Fibroblast of skin of back (primary cell): ENCODE results near the gene ZSCAN30.
A peak's percentile ranks its signal among the peaks of the same experiment; 100 is the strongest.
"Not testable (repeated sequence)": the region's sequence is repeated elsewhere in the genome, so short reads cannot be mapped to it uniquely, and the experiment has no call there.

Experiments used
- DNase-seq: peaks from one replicate; pipeline ENCODE4 v3.0.0-alpha.2; 2013

ZSCAN30 gene

DNA sequence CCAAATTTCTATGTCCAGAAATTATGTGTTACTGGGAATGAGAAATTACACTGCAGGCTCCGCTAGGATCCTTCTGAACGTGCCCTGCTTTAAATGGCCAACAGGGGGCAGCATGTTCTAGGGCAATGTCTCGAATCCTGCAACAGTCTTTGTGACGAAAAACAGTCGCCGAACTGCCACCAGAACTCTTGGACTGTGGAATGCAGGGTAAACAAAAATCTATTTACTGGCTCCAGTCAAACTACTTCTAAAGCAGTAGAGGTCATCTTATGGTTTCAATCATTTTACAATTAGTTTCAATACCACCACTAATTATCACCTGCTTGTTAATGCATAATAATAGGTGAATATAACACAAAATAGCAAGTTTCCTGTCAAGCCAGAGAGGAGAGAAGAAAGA is 59.0 kb downstream of the ZSCAN30 start:
- peak; percentile 72 for DNase-seq

DNA sequence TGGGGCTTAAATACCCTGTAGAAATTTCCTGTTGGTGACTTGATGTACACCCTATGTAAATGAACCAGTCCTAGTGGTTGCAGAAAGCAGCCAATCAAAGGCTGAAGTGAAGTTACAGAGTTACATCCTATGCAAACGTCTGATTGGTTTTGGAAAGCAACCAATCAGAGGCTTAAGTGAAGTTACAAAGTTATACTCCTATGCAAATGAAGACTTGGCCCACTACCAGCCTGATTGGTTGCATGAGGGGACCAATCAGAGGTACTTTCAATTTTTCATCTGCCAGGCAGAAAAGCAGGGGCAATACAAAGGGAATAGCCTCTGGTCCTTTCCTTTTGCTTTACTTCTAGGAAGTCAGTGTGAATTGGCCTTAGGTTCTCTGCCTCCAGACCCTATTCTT is 62.8 kb downstream of the ZSCAN30 start:
- no peak for DNase-seq

DNA sequence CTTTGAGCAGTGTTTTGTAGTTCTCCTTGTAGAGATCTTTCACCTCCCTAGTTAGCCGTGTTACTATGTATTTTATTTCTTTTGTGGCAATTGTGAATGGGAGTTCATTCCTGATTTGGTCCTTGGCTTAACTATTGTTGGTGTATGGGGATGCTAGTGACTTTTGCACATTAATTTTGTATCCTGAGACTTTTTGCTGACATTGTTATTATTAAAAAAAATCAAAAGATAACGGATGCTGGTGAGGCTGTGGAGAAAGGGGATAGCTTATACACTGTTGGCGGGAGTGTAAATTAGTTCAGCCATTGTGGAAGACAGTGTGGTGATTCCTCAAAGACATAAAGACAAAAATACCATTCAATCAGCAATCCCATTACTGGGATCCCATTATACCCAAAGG is 66.2 kb downstream of the ZSCAN30 start:
- no peak for DNase-seq

DNA sequence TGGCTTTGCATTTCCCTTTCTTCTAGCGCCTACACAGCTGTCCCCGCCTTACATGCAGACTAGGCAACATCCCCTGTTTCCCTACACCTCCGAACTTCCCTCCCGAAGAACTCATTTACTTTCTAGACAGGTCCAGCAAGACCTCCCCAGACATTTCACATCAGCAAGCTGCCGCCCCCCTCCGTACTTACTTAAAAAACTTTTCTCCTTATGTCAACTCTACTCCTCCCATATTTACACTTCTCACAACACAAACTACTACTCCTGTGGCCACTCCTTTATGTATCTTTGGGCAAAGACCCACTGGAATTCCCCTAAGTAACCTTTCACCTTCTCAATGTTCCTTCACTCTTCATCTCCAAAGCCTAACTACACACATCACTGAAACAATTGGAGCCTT is 69.6 kb downstream of the ZSCAN30 start:
- DNase-seq = no peak

DNA sequence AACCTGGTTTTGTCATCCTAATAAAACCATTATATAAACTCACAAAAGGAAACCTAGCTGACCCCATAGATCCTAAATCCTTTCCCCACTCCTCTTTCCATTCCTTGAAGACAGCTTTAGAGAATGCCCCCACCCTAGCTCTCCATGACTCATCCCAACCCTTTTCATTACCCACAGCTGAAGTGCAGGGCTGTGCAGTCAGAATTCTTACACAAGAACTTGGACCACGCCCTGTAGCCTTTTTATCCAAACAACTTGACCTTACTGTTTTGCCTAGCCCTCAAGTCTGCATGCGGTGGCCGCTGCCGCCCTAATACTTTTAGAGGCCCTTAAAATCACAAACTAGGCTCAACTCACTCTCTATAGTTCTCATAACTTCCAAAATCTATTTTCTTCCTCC is 70.7 kb downstream of the ZSCAN30 start:
- peak; percentile 12 for DNase-seq

DNA sequence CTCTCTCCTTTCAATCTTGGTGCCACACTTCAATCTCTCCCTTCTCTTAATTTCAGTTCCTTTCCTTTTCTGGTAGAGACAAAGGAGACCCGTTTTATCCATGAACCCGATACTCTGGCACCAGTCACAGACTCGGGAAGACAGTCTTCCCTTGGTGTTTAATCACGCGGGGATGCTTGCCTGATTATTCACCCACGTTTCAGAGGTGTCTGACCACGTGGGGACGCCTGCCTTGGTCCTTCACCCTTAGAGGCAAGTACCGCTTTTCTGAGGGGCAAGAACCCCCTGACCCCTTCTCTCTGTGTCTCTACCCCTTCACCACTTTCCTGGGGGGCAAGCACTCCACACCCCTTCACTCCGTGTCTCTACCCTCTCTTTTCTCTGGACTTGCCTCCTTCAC is 73.4 kb downstream of the ZSCAN30 start:
- DNase-seq = not testable (repeated sequence)

DNA sequence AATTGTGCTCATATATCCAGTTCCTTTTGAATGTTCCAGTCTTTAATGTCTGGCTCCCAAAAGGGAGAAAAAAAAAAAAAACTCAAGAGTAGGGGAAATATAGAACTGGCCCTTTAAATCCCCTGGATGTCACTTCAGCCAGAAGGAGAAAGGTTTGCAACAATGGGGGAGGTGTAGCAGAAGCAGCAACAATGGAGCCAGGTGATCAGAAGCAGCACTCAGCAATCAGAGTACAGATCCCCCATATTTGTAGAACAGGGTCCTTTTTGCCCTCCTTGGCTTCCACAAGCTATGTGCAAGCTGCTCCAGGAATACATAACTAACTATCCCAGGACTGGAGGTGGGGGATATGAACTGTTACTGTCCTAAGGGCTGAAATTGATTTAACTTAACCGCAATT is 75.0 kb downstream of the ZSCAN30 start:
- DNase-seq = no peak

DNA sequence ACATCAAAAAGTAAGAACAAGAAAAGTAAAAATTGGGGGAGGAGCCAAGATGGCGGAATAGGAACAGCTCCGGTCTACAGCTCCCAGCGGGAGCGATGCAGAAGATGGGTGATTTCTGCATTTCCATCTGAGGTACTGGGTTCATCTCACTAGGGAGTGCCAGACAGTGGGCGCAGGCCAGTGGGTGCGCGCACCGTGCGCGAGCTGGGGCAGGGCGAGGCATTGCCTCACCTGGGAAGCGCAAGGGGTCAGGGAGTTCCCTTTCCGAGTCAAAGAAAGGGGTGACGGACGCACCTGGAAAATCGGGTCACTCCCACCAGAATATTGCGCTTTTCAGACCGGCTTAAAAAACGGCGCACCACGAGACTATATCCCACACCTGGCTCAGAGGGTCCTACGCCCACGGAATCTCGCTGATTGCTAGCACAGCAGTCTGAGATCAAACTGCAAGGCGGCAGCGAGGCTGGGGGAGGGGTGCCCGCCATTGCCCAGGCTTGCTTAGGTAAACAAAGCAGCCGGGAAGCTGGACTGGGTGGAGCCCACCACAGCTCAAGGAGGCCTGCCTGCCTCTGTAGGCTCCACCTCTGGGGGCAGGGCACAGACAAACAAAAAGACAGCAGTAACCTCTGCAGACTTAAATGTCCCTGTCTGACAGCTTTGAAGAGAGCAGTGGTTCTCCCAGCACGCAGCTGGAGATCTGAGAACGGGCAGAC is 84.1 kb downstream of the ZSCAN30 start:
- not testable (repeated sequence) for DNase-seq

DNA sequence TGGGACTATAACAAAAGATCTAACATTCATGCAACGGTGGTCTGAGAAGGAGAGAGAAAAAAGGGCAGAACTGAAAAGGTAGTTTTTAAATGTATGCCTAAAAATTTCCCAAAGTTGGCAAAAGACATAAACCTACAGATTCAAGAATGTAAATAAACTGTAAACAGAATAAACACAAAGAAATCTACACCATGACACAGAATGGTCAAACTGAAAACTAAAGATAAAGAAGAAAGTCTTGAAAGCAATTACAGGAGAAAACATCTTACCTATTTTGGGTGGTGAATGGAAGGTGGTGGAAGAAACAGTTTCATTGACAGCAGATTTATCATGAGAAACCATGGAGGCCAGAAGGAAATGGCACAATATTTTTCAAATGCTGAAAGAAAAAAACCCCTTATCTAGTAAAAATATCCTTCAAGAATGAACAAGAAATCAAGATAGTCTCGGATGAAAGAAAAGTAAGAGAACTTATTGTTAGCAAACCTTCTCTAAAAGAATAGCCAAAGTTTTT is 84.8 kb downstream of the ZSCAN30 start:
- DNase-seq = no peak

DNA sequence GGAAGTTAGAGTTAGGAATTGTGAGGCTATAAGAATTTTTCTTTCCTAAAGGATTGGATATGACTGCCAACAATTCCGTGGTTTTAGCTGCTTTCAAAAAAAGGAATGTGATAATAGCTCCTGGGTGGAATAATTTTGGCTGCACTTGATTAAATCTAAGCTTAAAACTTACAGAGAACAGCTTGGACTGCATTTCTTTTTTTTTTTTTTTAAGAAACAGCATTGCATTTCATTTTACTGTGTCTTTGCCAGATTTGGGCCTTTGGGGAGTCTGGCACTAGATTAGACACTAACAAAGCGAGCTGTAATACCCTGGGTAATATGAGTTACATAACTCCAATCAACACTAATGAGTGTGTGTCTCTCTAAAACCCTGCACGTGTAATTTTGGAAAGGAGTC is 87.0 kb downstream of the ZSCAN30 start:
- DNase-seq = peak; percentile 37

DNA sequence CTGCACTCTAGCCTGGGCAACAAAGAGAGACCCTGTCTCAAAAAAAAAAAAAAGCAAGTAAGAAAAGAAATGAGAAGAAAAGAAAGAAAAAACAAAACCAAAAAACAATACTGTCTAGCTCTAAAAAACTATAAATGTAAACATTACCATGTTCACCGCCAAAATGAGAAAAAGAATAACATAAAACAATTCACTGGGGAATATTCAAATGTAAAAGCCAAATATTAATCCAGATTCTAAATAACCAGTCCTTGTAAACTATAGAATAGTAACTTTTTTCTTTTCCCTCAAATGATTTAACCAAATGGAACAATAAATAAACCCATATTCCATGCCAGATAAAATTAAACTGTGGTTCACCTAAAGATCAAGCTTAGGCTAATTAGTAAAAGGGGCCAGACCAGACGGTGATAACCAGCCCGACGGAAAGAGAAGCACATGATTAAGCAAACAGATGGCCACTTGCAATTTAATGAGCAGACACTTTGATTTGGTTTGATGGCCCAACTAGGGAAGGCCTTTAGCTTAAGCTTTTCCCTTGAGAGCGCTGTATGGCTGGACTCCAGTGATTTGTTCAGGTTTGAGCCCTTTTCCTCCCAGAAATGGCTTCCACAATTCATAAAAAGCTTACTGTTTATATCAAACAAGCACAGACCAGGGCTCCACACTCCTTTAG is 88.6 kb downstream of the ZSCAN30 start:
- DNase-seq = no peak
